ENCODE results near the gene ZNF714.

ZNF714 gene

GRCh38 chr19:21101521-21102242 lies 19.7 kb downstream of the ZNF714 start:
- Histone ChIP-seq H3K27ac (replicated peaks) (no peak overlapping the region), H3K4me3 (replicated peaks; ENCODE audit: insufficient read depth, low read length) (no peak overlapping the region), H3K27me3 (ENCODE audit: insufficient read depth, poor library complexity, severe bottlenecking) (no peaks in the 10 kb centered on the region)
- no peak for TF ChIP-seq CTCF (IDR thresholded peaks at IDR 0.05; ENCODE audit: insufficient read depth, low read length)
- TF ChIP-seq REST (IDR thresholded peaks at IDR 0.05; ENCODE audit: insufficient replicate concordance, low read depth) = no peak
- no peak for TF ChIP-seq POLR2AphosphoS5 (IDR thresholded peaks at IDR 0.05; ENCODE audit: low read depth)
- no peak for TF ChIP-seq SPI1 (IDR thresholded peaks at IDR 0.05; ENCODE audit: borderline replicate concordance, low read depth)
- no peak for TF ChIP-seq GABPA (IDR thresholded peaks at IDR 0.05; ENCODE audit: low read depth)
- DNase-seq (ENCODE audit: low read depth in 1 of 2, low spot score in 1 of 2) = no peak

GRCh38 chr19:21109116-21109515 lies 27.1 kb downstream of the ZNF714 start:
- no peak for DNase-seq (ENCODE audit: low read depth in 1 of 2, low spot score in 1 of 2)
- Histone ChIP-seq H3K4me3 (replicated peaks; ENCODE audit: insufficient read depth, low read length) (no peak overlapping the region), H3K27ac (replicated peaks) (no peak overlapping the region), H3K27me3 (ENCODE audit: insufficient read depth, poor library complexity, severe bottlenecking) (no peaks in the 10 kb centered on the region)
- TF ChIP-seq SPI1 (IDR thresholded peaks at IDR 0.05; ENCODE audit: borderline replicate concordance, low read depth) (no peak), REST (IDR thresholded peaks at IDR 0.05; ENCODE audit: insufficient replicate concordance, low read depth) (no peak), GABPA (IDR thresholded peaks at IDR 0.05; ENCODE audit: low read depth) (no peak), CTCF (IDR thresholded peaks at IDR 0.05; ENCODE audit: insufficient read depth, low read length) (no peak), POLR2AphosphoS5 (IDR thresholded peaks at IDR 0.05; ENCODE audit: low read depth) (no peak)

GRCh38 chr19:21110183-21110582 lies 28.2 kb downstream of the ZNF714 start:
- Histone ChIP-seq H3K27ac (replicated peaks) (no peak overlapping the region), H3K27me3 (ENCODE audit: insufficient read depth, poor library complexity, severe bottlenecking) (no peaks in the 10 kb centered on the region), H3K4me3 (replicated peaks; ENCODE audit: insufficient read depth, low read length) (no peak overlapping the region)
- TF ChIP-seq GABPA (IDR thresholded peaks at IDR 0.05; ENCODE audit: low read depth) (no peak), CTCF (IDR thresholded peaks at IDR 0.05; ENCODE audit: insufficient read depth, low read length) (no peak), REST (IDR thresholded peaks at IDR 0.05; ENCODE audit: insufficient replicate concordance, low read depth) (no peak), POLR2AphosphoS5 (IDR thresholded peaks at IDR 0.05; ENCODE audit: low read depth) (no peak)
- DNase-seq (ENCODE audit: low read depth in 1 of 2, low spot score in 1 of 2) = no peak
